ENCODE results near the gene MRPS11.

MRPS11 gene

DNA sequence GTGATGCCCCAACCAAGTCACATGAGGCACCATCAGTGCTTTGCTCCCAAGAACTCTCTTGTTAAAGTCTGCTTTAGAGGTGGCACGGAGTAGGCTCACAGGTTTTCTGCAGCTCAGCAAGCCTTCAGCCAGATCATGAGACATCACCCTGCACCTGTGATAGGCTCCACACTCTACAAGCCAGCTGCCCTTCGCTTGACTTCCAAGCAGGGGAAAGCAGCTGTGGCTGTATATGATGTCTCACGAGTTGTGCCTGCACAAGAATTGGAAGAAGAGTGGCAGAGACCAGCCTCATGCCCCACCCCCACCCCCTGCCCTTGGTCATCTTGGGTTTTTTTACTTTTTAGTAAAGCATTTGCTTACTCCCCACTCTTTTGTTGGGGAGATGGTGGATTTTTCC lies 22.5 kb downstream of the MRPS11 start:
- no peak for DNase-seq (ENCODE audit: low read depth)
- TF ChIP-seq, protein P1, sequence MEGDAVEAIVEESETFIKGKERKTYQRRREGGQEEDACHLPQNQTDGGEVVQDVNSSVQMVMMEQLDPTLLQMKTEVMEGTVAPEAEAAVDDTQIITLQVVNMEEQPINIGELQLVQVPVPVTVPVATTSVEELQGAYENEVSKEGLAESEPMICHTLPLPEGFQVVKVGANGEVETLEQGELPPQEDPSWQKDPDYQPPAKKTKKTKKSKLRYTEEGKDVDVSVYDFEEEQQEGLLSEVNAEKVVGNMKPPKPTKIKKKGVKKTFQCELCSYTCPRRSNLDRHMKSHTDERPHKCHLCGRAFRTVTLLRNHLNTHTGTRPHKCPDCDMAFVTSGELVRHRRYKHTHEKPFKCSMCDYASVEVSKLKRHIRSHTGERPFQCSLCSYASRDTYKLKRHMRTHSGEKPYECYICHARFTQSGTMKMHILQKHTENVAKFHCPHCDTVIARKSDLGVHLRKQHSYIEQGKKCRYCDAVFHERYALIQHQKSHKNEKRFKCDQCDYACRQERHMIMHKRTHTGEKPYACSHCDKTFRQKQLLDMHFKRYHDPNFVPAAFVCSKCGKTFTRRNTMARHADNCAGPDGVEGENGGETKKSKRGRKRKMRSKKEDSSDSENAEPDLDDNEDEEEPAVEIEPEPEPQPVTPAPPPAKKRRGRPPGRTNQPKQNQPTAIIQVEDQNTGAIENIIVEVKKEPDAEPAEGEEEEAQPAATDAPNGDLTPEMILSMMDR (conservative IDR thresholded peaks at IDR 0.05; ENCODE audit: low read depth, low read length), result no peak
- H3K4me3 ChIP-seq (ENCODE audit: low read depth, low read length), result no peak overlapping the region

DNA sequence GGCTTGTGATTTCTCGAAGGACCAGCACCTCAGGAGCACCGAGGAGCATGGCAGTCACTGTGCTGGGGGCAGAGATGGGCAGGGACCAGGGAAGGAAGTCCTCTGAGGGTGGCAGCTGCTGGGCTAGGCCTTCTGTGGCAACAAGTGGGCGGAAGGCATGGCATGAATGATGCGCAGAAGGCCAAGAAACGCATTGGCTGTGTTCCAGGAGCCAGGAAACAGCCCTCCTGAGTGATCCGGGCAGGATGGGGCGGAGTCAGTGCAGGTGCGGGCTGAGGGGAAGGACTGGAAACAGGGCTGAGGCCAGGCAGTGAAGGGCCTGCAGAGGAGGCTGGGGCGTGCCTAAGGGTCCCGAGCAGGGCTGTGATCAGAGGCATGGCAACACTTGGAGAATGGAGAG lies 23.6 kb downstream of the MRPS11 start:
- TF ChIP-seq, protein P1 (conservative IDR thresholded peaks at IDR 0.05; ENCODE audit: low read depth, low read length), result no peak
- no peak for DNase-seq (ENCODE audit: low read depth)
- no peak overlapping the region for H3K4me3 ChIP-seq (ENCODE audit: low read depth, low read length)

DNA sequence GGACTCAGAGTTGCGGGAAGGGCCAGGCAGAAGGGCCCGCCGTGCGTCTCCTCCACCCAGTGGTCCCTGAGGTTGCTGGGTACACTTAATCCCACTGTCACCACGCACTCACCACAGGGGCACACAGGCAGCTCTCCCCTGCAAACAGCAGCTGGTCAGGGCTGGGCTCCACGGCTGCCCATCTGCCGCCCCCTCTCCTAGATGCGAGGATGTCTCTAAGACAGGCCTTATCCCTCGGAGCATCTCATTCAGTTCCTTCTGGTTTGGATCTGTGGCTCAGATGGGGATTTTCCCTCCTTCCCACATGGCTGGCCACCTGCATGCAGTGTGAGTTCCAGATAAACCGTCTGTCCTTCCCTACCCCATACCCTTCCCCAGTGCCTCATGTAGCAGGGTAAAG lies 26.3 kb downstream of the MRPS11 start:
- TF ChIP-seq, protein P1 (conservative IDR thresholded peaks at IDR 0.05; ENCODE audit: low read depth, low read length), result no peak
- no peak overlapping the region for H3K4me3 ChIP-seq (ENCODE audit: low read depth, low read length)
- DNase-seq (ENCODE audit: low read depth), result no peak

DNA sequence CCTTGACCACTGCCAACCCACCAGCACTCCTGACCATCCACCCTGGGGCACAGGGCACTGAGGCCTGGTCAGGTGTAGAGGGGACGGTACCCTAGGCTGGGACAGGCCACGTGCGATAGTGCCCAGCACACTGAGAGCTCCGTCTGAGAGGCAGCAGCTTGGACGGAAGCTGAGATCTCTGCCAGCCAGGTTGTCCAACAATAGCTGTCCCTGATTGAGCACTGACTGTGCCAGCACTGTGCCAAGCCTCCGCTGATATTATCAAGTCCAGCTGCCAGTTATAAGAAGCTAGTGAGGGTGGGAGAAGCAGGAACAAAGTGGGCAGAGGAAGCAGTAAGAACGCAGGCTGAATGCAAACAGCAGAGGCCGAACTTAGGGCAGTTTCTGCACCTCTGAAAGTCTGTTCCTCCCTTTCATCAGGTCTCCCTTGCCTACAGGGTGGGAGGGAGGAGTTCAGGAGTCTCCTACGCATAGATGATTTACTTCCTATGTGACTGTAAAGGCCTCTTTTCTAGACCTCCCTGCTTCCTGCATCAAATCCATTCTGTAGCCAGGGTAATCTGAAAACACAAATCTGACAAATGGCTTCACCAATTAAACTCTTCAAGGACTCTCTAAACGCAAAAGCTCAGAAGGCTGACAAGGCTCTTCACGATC lies 29.7 kb downstream of the MRPS11 start:
- TF ChIP-seq, protein P1 (conservative IDR thresholded peaks at IDR 0.05; ENCODE audit: low read depth, low read length), result no peak

DNA sequence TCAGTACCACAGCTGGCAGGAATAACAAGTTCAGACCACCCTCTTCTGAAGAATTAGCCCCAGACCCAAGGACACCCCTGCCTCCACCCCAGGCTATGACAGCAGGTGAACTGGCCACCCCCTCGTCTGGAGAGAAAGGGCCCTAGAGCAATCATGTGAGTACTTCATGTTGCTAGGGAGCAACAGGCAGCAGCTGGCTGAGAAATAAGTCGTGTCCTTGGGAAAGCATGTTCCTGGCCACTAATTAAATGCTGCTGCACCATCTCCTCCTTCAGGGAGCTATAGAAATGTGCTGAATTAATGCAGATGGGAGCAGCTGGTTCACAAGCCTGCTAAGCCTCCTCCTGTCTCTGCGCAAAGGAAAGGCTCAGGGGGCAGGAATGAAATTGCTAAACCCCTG lies 31.5 kb downstream of the MRPS11 start:
- DNase-seq (ENCODE audit: low read depth), result no peak
- H3K4me3 ChIP-seq (ENCODE audit: low read depth, low read length), result no peak overlapping the region
- TF ChIP-seq, protein P1 (conservative IDR thresholded peaks at IDR 0.05; ENCODE audit: low read depth, low read length), result no peak

More for the DNA sequence above, 29.7 kb downstream of the MRPS11 start:
- no peak overlapping the region for H3K4me3 ChIP-seq (ENCODE audit: low read depth, low read length)
- no peak for DNase-seq (ENCODE audit: low read depth)

DNA sequence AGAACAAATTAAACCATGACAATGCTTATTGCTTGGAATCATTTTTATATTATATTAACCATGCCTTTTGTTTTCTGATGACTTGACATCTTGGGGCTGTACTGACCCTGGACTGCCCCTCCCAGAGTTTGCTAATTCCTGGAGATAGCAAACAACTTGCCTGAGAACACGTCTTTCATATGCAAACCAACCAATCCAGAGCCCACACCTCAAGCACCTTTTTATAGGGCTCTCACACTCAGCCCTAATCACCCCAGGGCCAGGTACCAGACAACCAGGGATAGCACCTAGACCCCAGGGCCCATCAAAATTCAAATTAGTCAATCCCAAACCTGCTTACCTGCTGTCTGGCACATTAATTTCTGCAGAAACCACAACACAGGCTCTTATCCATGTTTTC lies 36.9 kb downstream of the MRPS11 start:
- TF ChIP-seq, protein P1 (conservative IDR thresholded peaks at IDR 0.05; ENCODE audit: low read depth, low read length), result no peak
- H3K4me3 ChIP-seq (ENCODE audit: low read depth, low read length), result no peak overlapping the region
- no peak for DNase-seq (ENCODE audit: low read depth)

DNA sequence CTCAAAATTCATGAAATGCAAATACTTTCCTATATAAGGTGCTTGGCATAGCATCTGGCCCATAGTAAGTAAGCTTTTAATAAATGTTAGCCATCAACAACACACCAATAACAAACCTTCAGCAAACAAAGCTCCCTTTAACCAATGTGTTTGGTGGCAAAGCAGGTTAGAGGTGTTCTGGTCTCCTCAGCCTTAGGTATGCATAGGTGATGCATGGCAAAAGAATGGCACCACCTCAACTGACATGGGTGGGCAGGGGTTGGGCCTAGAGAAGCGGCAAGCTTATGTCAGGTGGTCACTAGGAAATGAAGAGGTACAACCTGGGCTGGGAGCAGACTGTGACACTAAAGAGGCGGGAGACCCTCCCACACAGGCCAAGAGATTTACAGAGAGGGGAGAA lies 38.2 kb downstream of the MRPS11 start:
- DNase-seq (ENCODE audit: low read depth), result no peak
- TF ChIP-seq, protein P1 (conservative IDR thresholded peaks at IDR 0.05; ENCODE audit: low read depth, low read length), result no peak
- no peak overlapping the region for H3K4me3 ChIP-seq (ENCODE audit: low read depth, low read length)
